ENCODE data around the gene CHRD.
"Not testable (repeated sequence)": the region's sequence is repeated elsewhere in the genome, so short reads cannot be mapped to it uniquely, and the experiment has no call there.

The CHRD gene

DNA sequence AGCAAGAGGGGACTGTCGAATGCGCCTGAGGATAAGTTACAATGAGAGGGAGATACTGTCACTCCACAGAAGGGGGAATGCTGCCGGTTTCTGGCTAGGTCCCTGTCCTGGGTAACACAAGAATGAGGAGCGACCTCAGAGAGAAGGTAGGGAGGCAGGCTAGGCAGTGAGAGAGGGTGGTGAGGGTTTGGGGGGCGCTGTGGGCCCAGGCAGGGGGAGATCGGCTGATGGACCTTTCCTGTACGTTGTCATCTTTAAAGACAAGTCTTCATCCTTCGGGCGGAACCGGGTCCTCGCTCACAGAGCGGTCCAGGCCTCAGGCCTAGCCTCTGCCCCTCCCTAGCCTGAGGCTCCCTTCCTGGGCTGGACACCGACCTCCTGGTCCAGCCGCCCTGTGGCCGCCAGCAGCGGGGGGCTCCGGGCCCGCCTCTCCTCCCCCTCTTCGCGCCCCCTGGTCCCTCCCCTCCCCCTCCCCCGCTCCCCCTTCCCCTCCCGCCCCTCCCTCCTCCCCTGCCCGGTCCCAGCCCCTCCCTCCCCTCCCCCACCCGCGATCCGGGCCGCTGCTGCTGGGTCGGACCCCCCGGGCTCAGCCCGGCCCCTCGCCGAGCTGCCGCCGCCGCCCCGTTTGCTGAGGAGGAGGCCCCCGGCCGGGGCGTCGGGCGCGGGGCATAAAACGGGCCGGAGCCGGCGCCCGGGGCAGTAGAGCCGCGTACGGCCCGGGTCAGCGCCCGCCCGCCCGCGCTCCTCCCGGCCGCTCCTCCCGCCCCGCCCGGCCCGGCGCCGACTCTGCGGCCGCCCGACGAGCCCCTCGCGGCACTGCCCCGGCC, at the start of gene CHRD:
Gene CHRD (plus strand): TSS at position 697 of the 827 bp plus-strand sequence. CDS start 265 bp downstream, outside the sequence.
- no peak for DNase-seq

DNA sequence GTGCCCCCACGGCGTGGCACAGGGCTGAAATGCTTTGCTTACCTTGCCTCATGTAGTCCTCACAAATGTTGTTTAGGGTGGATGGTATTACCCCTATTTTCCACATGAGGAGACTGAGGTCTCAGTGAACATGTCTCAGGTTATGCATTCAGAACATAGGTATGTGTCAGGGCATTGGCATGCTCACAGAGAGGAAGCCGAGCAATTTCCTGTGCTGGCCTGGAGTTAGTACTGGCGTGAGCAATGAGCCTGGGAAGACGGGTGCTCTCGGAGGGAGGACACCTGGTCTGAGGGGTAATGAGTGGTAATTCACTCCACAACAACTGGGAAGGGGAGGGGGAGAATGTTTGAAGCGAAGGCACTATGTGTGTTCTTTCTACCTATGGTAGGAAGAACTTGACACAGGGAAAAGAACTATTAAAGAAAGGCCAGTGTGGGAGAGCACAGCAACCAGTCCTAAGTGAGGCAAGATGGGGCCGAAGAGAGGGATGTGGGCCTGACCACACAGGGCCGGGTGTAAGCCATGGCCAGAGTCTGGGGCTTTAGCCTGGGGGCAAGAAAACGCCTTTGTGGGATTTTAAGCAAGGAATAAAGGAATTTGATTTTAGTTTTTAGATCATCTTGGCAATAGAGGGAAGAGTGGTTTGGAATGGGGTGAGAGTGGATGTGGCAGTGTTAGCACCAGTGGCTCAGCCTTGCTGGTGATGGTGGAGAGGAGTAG, 47.3 kb upstream of the CHRD start:
- DNase-seq, result no peak

DNA sequence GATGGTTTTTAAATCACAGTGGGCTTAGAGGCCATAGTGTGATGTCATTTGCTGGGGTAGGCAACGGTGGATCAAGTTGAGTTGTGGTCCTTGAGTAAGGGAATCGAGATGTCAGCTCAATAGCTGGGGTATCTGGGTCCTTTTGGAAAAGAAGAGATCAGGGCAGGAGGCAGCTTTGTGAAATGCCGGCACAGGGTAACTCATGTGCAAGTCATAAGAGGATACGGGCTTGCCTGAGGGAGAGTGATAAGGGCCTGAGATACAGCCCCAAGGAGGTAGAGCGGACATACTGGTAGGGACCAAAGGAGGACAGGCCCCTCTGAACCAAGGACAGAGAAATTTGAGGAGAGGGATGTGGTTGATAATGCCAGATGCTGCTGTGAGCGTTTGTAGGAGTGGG, 46.7 kb upstream of the CHRD start:
- DNase-seq, result no peak

DNA sequence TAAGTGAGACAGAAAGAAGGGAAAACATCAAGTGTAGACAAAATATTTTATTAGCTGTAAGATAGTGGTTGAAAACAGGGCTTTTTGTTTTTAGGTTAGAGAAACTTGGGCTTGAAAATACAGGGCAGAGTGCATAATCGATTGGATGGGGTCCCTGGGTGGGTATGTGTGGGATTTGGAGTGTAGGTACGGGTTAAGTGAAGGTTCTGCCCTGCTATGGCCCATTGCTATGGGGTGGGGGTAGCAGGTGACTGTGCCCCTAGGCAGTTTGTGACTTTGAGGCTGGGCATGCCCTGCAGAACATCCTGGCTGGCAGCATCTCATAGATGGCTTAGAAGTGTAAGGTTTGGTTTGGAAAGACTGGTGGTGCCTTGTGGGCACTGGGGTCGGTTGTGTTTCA, 46.2 kb upstream of the CHRD start:
- DNase-seq, result no peak

DNA sequence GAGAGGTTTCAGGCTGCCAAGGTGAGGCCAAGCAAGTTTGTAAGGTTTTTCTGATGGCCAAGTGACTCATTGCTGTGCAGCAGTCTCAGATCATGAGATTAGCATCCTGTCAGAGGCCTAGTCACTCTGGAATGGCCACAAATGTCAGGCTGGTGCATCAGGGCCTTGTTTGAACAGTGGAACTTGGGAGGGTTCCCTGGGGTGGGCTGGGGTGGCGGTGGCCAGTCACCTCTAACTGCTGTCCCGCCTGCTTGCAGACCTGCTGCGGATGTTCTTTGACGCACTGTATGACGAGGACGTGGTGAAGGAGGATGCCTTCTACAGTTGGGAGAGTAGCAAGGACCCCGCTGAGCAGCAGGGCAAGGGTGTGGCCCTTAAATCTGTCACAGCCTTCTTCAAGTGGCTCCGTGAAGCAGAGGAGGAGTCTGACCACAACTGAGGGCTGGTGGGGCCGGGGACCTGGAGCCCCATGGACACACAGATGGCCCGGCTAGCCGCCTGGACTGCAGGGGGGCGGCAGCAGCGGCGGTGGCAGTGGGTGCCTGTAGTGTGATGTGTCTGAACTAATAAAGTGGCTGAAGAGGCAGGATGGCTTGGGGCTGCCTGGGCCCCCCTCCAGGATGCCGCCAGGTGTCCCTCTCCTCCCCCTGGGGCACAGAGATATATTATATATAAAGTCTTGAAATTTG, 45.2 kb upstream of the CHRD start:
- DNase-seq, result peak in 2 of 6 experiments; percentile 13 to 29

DNA sequence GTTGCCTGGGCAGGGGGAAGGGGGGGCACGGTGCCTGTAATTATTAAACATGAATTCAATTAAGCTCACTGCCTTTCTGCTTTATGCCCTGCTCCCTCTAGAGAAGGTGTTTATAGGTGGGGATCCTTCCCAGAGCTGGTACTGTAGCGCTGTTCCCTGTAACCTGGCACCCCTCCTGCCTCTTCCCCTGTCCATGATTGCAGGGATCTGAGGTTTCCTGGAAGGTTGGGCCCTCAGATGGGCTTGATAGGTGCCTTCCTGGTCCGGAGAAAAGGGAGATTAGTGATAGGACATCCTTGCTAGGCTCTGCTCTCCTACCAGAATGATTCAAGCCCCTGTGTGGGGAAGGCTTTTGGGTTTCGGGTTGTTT, 44.6 kb upstream of the CHRD start:
- no peak for DNase-seq

DNA sequence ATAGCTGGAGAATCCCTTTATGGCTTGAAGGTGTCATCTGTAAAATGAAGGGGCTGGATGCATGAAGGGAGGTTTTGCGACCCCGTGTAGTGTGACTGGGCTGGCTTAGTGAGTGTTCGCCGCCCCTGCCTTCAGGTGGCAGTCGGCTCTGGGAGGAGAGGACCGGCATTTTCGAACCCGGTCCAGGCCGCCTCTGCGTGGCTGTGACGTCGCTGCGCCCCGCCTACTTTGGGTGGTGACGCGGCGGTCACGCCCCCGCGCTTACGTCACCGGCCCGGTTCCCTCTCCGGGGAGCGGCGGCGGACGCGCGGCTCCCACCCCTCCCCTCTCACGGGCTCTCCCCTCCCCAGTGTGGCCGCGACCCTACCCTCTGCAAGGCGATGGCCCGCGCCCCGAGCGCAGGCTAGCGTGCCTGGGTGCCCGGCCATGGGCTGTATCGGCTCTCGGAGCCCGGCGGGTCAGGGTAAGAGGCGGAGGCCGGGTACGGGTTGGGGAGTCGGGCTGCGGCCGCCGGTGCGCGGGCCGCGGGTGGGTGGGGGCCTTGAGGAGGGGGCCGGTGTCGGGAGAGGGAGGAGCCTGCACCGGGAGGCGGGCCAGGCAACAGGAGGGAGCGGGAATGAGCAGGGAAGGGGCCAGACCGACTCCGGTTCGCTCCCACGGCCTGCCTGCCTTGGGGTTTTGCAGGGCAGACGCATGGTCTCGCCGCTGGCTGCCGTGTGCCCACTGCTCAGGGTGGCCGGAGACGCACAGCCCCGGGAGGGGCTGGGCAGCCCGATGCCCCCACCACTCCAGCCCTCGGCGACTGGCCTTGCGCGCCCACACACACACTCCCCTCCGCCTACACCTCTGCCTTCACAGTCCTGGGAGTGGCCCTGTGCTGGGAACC, 44.0 kb upstream of the CHRD start:
- DNase-seq, result peak; percentile 75 to 91 (median 82)

DNA sequence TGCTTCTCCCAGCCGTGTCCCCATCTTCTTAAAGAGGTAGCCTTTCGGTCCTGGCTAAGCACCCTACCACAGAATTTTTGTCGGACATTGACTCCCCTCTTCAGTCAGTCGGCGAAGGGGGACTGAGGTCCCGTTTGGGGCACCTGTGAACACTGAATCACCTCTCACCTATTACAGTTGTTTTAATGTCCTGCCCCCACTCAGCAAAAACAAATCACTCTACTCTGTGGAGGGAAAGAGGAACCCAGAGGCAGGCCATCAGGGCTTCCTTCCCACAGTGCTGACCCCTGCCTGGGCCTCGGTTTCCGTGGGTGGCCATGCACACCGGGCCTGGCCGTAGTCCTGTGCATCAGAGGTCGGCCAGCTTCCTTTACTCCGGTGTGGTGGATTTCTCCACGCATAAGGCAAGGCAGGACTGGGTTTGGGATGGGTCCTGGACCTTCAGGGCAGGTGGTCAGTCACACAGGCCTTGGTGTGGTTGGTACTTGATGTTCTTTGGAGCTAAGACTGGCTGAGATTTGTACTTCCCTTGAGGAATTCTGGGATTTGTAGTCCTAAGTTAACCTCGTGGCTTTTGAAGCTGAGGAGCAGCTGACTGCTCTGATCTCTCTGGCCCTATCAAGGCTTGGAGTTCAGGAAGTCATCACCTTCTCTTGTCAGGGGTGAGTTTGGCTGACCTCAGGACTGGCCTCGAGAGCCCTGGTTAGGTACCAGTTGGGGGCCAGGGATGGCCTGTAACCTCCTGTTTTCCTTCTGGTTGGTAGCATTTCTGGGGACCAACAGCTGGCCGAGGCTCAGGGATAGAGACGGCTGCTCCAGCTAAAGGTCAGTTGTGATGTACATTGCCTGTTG, 43.1 kb upstream of the CHRD start:
- peak in 2 of 6 experiments; percentile 10 to 35 for DNase-seq

DNA sequence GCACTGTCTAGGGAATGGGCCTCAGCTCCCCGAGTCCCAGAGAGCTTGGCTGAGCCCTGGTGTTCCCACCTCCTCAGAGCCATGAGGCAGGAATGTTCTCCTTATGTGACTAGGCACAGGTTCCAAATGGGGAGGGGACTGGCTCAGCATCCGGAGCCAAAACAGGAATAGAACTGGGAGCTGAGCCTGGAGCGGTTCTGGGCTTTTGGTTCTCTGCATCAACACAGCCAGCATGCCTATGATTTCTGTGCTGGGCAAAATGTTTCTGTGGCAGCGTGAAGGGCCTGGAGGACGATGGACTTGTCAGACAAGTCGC, 42.5 kb upstream of the CHRD start, which contains the start of gene FAM131A:
Gene FAM131A (plus strand): TSS at position 202 of the 316 bp plus-strand sequence. CDS start 31 bp downstream, at position 233.
- DNase-seq, result no peak

DNA sequence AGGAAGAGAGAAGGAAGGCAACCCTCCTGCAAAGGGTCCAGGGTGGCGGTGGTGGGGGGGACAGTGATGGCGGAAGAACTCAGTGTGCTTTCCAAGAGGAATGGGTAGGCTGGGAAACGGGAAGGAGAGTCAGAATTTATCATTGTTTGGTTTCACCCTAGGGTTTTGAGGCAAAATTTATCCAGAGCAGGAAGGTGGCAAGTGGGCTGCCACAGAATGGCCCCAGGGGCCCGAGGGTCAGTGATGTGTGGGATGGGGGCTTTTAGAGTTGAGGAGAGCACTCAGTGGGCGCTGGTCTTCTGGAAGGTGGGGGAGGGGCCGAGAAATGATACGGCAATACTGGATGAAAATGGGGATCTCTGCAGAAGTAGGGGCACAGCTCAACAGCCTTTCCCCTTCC, 41.9 kb upstream of the CHRD start:
- no peak for DNase-seq

DNA sequence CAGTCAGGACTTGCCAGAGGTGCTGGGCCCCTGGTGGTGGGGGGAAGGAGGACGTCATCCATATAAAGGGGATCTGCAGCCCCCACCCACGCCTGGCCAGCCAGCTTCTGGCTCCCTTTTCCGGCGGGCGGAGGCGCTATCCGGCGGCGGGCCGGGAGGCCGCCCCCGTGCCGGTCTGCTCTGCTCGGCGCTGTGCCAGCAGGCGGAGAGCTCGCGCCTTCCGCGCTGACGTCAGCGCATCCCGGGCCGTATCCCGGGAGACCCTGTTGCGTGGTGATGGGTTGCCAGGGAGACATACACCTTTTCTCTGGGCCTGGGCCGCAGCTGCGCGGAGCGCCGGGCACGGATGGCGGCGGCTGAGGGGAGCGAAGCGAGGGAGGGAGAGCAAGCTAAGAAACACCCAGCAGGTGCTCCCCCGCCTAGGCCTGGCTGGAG, 41.3 kb upstream of the CHRD start:
- no peak for DNase-seq

DNA sequence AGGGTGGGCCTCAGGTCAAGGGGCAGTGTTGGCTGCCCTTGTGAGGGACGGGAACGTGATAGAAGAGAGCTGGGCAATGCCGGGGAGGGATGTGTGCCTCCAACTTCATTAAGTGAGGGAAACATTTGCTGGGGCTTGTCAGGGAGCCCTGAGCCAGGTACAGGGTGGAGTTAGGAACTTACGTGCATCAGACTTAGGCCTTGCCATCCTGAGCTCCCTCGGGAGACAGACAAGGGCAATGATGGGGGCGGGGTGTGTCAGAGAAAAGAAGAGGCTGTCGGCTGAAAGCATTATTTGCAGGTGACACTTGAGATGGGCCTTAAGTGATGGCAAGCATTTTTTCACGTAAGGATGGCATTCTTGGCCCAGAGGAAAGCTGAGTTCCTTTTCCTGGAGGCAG, 40.9 kb upstream of the CHRD start:
- DNase-seq, result no peak

DNA sequence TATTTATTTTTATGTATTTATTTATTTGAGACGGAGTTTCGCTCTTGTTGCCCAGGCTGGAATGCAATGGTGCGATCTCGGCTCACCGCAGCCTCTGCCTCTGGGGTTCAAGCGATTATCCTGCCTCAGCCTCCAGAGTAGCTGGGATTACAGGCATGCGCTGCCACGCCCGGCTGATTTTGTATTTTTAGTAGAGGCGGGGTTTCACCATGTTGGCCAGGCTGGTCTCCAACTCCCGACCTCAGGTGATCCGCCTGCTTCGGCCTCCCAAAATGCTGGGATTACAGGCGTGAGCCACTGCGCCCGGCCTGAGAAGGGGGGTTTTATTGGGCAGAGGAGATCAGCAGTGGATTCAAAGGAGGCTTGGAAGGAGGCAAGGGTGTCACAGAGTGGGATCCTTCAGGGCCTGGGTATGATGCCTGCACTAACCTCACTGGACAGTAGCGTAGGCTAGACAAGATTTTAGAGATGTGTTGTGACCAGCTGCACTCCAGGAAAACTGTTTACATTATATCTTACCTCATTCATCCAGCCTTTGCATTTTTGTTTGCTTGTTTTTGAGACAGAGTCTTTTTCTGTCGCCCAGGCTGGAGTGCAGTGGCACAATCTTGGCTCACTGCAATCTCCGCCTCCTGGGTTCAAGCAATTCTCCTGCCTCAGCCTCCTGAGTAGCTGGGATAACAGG, 40.3 kb upstream of the CHRD start:
- not testable (repeated sequence) for DNase-seq

DNA sequence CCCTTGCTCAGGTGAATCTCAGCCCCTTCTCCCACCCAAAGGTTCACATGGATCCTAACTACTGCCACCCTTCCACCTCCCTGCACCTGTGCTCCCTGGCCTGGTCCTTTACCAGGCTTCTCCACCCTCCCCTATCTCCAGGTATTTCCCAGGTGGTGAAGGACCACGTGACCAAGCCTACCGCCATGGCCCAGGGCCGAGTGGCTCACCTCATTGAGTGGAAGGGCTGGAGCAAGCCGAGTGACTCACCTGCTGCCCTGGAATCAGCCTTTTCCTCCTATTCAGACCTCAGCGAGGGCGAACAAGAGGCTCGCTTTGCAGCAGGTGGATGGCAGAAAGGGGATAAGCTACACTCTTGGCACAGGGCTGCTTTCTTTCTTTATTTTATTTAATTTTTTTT, 37.9 kb upstream of the CHRD start:
- DNase-seq, result no peak

DNA sequence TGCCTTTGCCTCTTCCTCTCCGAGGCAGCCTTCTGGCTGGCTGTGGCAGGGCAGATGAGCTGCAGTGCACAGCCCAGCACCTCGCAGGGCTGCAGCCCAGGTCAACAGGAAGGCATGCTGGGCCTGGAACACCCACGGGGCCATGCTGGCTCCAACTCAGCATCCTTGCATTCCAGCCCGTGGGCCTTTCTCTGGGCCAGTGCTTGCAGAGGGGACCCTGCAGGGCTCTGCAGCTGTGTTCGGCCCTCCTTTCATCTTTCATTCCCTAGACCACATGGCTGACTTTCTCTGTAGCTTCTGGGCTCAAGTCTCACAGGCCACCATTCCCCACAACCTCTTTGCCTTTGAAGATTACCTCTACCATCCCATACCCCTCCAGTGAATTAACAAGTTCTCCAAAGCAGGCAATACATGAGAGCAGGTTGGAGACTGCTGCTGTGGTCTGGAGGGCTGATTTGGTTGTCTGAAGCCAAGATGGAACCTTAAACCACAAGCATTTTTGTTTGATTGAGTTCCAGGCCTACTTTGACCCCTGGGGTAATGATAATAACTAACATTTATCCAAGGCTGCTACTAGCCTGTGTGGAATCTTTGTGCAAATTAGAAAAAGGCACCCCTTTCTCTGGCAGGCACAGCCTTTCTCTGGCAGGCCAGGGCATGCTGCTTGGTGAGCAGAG, 36.5 kb upstream of the CHRD start:
- no peak for DNase-seq

DNA sequence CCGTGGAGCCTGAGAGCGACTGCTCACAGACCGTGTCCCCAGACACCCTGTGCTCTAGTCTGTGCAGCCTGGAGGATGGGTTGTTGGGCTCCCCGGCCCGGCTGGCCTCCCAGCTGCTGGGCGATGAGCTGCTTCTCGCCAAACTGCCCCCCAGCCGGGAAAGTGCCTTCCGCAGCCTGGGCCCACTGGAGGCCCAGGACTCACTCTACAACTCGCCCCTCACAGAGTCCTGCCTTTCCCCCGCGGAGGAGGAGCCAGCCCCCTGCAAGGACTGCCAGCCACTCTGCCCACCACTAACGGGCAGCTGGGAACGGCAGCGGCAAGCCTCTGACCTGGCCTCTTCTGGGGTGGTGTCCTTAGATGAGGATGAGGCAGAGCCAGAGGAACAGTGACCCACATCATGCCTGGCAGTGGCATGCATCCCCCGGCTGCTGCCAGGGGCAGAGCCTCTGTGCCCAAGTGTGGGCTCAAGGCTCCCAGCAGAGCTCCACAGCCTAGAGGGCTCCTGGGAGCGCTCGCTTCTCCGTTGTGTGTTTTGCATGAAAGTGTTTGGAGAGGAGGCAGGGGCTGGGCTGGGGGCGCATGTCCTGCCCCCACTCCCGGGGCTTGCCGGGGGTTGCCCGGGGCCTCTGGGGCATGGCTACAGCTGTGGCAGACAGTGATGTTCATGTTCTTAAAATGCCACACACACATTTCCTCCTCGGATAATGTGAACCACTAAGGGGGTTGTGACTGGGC, 35.1 kb upstream of the CHRD start:
- DNase-seq, result no peak

DNA sequence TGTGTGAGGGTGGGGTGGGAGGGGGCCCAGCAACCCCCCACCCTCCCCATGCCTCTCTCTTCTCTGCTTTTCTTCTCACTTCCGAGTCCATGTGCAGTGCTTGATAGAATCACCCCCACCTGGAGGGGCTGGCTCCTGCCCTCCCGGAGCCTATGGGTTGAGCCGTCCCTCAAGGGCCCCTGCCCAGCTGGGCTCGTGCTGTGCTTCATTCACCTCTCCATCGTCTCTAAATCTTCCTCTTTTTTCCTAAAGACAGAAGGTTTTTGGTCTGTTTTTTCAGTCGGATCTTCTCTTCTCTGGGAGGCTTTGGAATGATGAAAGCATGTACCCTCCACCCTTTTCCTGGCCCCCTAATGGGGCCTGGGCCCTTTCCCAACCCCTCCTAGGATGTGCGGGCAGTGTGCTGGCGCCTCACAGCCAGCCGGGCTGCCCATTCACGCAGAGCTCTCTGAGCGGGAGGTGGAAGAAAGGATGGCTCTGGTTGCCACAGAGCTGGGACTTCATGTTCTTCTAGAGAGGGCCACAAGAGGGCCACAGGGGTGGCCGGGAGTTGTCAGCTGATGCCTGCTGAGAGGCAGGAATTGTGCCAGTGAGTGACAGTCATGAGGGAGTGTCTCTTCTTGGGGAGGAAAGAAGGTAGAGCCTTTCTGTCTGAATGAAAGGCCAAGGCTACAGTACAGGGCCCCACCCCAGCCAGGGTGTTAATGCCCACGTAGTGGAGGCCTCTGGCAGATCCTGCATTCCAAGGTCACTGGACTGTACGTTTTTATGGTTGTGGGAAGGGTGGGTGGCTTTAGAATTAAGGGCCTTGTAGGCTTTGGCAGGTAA, 34.3 kb upstream of the CHRD start:
- DNase-seq, result no peak

DNA sequence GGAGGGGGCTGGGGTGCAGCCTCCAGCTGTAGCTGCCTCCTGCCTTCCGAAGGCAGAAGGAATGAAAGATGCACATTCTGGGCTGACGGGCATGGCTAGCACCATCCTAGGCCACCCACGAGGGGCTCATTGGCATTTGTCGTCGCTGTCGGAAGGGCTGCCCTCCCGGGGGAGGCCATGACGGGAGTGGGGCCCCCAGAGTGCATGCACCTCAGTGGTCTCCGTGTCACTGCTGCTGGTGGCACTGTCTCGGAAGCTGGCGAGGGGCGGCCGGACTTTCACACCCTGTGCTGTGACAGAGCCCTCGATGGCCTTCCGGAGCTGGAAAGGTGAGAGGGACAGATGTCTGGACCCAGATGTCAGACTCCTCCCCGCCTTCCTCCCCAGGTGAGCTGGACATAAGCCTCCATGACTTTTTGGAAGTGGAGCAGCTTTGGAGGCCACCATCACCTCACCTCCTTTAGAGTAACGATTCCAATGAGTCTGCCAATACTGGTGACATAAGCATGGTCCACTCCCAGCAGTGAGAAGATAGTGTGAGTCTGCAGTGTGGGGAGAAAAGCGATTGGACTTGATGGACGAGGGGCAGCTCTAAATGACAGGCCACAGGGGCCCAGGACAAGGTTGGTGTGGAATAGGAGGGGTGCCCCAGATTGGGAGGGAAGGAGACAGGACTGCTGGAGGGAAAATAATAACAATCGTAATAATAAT, 33.2 kb upstream of the CHRD start:
- DNase-seq, result no peak

All from stimulated activated naive CD4-positive, alpha-beta T cell (primary cell).